Measurements from ENCODE around the gene EIF3C. TPM values are rescaled to one million over a fixed set of nuclear protein-coding genes. Genes with fewer than 3 reads are reported as not detected.
"Not testable (repeated sequence)": the region's sequence is repeated elsewhere in the genome, so short reads cannot be mapped to it uniquely, and the experiment has no call there.

EIF3C gene
- total RNA-seq: 75.2 and 177 TPM in 2 replicates

DNA sequence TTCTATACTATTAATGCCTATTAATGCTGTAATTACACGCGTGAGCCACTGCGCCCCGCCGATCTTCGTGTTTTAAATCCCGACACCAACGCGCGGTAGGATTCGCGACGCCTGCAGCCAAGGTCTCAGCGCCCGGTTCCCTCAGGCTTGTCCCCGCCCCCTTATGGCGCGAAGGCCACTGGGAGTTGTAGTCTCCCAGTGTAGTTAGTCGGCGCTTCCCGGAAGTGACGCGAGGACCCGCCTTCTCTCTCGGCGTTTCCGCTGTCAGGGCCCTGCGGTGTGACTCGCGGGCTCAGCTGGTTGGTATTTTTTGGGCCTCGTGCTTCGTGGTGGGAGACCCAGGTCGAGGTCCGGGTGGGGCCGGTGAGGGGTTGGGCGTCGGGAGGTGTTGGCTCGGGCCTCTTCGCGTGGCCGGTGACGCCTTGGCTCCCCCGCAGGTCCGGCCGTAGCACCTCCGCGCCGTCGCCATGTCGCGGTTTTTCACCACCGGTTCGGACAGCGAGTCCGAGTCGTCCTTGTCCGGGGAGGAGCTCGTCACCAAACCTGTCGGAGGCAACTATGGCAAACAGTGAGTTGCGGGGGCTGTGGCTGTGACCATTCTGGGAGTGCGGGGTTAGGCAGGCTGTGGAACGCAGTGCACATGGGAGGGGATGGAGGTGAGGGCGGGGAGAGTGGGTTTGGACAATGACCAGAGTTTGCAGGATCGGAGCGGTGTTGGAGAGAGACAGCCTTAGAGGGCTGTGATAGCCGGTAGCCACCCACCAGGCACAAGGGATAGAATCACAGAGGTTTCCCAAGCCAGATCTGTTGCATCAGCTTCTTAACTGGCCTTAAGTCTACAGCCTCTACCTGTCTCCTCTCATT is at the start of gene EIF3C:
Gene EIF3C, plus strand, starts transcription at position 245 of the 864 bp plus-strand sequence. Its CDS starts 223 bp downstream, at position 468.
- not testable (repeated sequence) for DNase-seq (ENCODE audit: low read depth)

GRCh38 chr16:28666264-28666663 is 45.0 kb upstream of the EIF3C start:
- not testable (repeated sequence) for DNase-seq (ENCODE audit: low read depth)

DNA sequence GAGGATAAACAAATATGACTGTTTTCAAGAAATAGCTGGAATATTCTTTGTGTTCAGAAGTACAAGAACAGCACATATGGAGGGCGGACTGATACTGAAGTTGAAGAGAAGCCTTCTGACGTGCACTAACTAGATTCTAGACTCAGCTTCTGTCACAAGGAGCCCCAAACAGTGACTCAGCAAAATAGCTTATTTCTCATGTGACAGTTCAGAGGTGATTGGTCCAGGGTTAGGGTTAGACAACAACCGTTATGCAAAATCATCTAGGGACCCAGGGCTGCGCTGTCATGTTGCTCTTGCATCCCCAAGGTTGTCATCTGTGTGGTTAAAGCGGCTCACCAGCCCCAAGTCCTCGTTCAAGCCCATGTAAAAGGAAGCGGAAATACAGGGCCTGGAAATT is 43.8 kb upstream of the EIF3C start:
- not testable (repeated sequence) for DNase-seq (ENCODE audit: low read depth)

- not testable (repeated sequence) for DNase-seq (ENCODE audit: low read depth)
Observed at GRCh38 chr16:28668199-28668598, 43.1 kb upstream of the EIF3C start.

- DNase-seq (ENCODE audit: low read depth): not testable (repeated sequence)
Observed at GRCh38 chr16:28688327-28688952, 22.8 kb upstream of the EIF3C start.

DNA sequence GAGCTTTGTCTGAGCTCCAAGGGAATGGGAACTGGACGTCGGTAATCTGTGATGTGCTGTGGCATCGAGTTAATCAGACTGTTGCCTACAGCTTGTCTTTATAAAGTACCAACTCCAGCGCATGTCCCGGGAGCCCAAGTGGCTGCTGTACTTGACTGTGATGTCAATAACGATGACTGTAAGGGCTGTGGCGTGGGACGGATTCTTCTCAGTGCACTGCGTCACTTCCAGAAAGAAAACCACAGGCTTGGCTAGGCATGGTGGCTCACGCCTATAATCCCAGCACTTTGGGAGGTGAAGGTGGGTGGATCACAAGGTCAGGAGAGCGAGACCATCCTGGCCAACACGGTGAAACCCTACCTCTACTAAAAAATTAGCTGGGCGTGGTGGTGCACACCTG is 21.8 kb upstream of the EIF3C start:
- DNase-seq (ENCODE audit: low read depth): not testable (repeated sequence)

GRCh38 chr16:28691722-28692121 is 19.5 kb upstream of the EIF3C start:
- not testable (repeated sequence) for DNase-seq (ENCODE audit: low read depth)

GRCh38 chr16:28693257-28693950 is 17.9 kb upstream of the EIF3C start:
- DNase-seq (ENCODE audit: low read depth): not testable (repeated sequence)

GRCh38 chr16:28699792-28700191 is 11.5 kb upstream of the EIF3C start:
- not testable (repeated sequence) for DNase-seq (ENCODE audit: low read depth)

DNA sequence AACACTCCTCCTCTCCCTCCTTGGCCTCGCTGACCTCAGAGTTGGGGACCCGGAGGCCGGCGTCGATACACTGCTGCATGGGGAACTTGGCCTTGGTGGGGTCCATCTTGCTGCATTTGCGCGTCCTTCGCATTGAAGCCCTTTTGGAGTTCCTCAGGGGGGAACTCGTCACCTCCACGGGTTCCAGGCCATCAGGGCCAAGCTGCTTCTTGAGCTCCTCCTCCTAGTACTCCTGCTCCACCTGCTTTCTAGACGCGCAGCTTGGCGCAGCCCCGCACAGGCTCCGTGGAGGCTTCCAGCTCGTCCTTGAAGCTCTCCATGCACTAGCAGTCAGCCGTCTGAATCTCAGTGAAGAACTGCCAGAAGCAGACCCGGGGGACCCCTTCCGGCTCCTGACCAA is 10.9 kb upstream of the EIF3C start:
- not testable (repeated sequence) for DNase-seq (ENCODE audit: low read depth)

DNA sequence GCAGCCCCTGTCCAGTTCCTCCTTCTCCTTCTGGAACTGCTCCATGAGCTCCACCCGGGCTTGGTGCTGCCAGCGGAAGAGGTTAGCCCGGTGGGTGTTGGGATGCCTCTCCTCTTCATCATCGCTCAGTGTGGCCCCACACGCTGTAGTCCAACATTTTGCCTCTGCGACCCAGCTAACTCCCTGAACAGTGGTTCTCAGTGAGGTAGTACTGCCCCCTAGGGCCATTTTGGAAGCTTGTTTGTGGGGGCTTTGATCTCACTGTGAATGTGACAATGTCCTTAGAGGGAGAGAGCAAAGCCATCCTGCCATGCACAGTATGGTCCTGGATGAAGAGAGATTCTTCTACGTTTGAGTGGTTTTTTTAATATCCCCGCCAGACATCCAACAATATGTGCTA is 9.9 kb upstream of the EIF3C start:
- not testable (repeated sequence) for DNase-seq (ENCODE audit: low read depth)

- not testable (repeated sequence) for DNase-seq (ENCODE audit: low read depth)
Observed at GRCh38 chr16:28704246-28704645, 7.0 kb upstream of the EIF3C start.

- not testable (repeated sequence) for DNase-seq (ENCODE audit: low read depth)
Observed at GRCh38 chr16:28722852-28723650, 11.8 kb downstream of the EIF3C start.

DNA sequence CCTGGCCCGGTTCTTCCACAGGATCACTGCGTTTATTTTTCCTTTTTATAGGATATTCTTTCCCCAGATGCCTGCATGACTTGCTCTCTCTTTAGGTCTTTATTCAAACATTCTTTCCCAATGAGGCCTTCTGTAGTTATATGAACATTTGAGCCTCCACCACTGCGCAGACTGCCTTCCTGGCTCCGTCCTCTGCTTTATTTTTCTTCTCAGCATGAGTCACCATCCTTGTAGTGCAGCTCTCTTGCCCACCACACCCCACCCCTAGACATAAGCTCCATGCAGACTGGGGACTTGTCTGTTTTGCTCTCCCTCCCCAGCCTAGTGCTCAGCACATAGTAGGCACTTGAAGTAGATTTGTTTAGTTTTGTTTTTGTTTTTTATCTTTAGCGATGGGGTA is 20.0 kb downstream of the EIF3C start:
- DNase-seq (ENCODE audit: low read depth): not testable (repeated sequence)

- DNase-seq (ENCODE audit: low read depth): not testable (repeated sequence)
Observed at GRCh38 chr16:28732455-28733124, 21.3 kb downstream of the EIF3C start.

GRCh38 chr16:28739787-28740186 is 28.5 kb downstream of the EIF3C start:
- not testable (repeated sequence) for DNase-seq (ENCODE audit: low read depth)

DNA sequence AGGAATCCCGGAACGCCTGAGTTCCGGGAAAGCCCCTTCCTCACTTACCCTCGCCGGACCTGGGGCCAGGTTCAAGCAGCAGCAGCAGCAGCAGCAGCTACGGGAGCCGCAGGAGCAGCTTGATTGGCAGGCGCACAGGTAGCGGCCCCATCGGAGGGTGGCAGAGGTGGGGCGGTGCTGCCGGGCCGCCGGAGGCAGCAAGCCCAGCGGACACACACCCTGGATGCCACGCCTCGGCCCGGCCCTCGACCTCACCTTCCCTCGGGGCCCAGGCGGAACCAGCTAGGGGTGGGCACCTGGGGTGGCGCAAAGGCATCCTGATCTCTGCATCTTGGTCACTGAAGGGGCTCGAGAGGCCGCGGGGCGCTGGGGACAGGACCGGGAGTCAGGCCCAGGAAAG is 29.4 kb downstream of the EIF3C start:
- not testable (repeated sequence) for DNase-seq (ENCODE audit: low read depth)

- not testable (repeated sequence) for DNase-seq (ENCODE audit: low read depth)
Observed at GRCh38 chr16:28741295-28741694, 30.0 kb downstream of the EIF3C start.

- not testable (repeated sequence) for DNase-seq (ENCODE audit: low read depth)
Observed at GRCh38 chr16:28746618-28747350, 35.5 kb downstream of the EIF3C start.

- DNase-seq (ENCODE audit: low read depth): not testable (repeated sequence)
Observed at GRCh38 chr16:28749997-28750465, 38.8 kb downstream of the EIF3C start.
